OCI-LY3 (cell line): ENCODE data around the gene WFDC5.

ENCODE experiments used
- H2AFZ ChIP-seq: fragments of 200-600, 300-600 bp; shearing (Covaris generic); 2 replicates; pipeline ENCODE4 v1.6.0; 2014; ENCODE audit warnings: antibody characterized with exemption, low read depth, low read length
- H3K27ac ChIP-seq: fragments of 200-600, 300-600 bp; sonication (generic); 2 replicates; pipeline ENCODE4 v1.5.1; 2014; ENCODE audit warnings: mild to moderate bottlenecking, low read length, moderate library complexity, mixed read lengths
- H3K27me3 ChIP-seq: fragments of 200-600, 300-600 bp; sonication (generic); 2 replicates; pipeline ENCODE4 v1.6.1; 2014; ENCODE audit warnings: low read depth, low read length, mixed read lengths
- H3K36me3 ChIP-seq: fragments of 200-600, 300-600 bp; sonication (generic); replicated peaks from 2 replicates; pipeline ENCODE3; 2014; ENCODE audit warnings: low read depth, low read length, mixed read lengths
- H3K4me1 ChIP-seq: fragments of 300-600, 200-600 bp; sonication (generic); 2 replicates; pipeline ENCODE4 v1.6.1; 2014; ENCODE audit warnings: low read length, mixed read lengths
- H3K4me2 ChIP-seq: fragments of 200-600, 300-600 bp; sonication (generic); 2 replicates; pipeline ENCODE4 v1.6.1; 2014; ENCODE audit warnings: low read length, mixed read lengths
- H3K4me3 ChIP-seq: fragments of 300-600, 200-600 bp; sonication (generic); 2 replicates; pipeline ENCODE4 v1.5.1; 2014; ENCODE audit warnings: antibody characterized with exemption, mild to moderate bottlenecking, low read length, moderate library complexity
- H3K79me2 ChIP-seq: fragments of 300-600, 200-600 bp; shearing (Covaris generic); 2 replicates; pipeline ENCODE4 v1.6.1; 2014; ENCODE audit warnings: mild to moderate bottlenecking, low read length, mixed read lengths
- H3K9ac ChIP-seq: fragments of 300-600, 200-600 bp; shearing (Covaris generic); 2 replicates; pipeline ENCODE4 v1.6.0; 2014; ENCODE audit warnings: mild to moderate bottlenecking, low read length, moderate library complexity
- H3K9me3 ChIP-seq: fragments of 200-600, 300-600 bp; shearing (Covaris generic); 2 replicates; pipeline ENCODE4 v1.6.1; 2014; ENCODE audit warnings: low read length, mixed read lengths; ENCODE audit not compliant: insufficient read depth
- H4K20me1 ChIP-seq: fragments of 200-600, 300-600 bp; sonication (generic); 2 replicates; pipeline ENCODE4 v1.6.1; 2016; ENCODE audit warnings: low read length, mixed read lengths; ENCODE audit not compliant: insufficient read depth
- CTCF ChIP-seq: fragments of 200-600, 300-600 bp; sonication (generic); IDR thresholded peaks from 2 replicates; pipeline ENCODE4 v1.5.1; 2014; ENCODE audit warnings: antibody characterized with exemption, low read length, low read depth
- EZH2phosphoT487 ChIP-seq: fragments of 200-600 bp; shearing (Covaris generic); IDR thresholded peaks from 2 replicates; pipeline ENCODE4 v1.6.1; 2018; ENCODE audit warnings: antibody characterized with exemption, mixed run types, low read depth

Gene WFDC5

DNA sequence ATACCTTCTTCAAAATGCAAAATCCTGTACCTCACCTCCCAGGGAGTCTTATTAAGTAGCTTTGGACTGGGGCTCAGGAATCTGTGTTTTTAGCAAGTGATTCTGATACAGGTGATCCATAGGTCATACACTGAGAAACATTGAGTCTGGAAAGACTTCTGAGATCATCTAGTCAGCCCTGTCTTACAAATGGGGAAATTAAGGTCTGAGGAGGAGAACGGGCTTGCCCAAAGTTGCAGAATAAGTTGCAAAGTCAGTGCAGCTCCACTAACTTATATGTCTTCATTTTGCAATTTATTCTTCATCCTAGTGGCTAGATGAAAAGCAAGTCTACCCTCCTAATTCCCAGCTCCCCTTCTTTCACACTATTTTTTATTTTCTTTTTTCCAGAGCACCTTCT lies 42.9 kb downstream of the WFDC5 start:
- Histone ChIP-seq H3K9me3 (no peaks in the 10 kb centered on the region), H3K27ac (no peak overlapping the region), H3K4me3 (no peak overlapping the region), H3K27me3 (no peaks in the 10 kb centered on the region), H3K9ac (no peak overlapping the region), H3K36me3 (peaks cover 93% of the 10 kb centered on the region), H3K4me1 (no peaks in the 10 kb centered on the region), H2AFZ (no peak overlapping the region), H3K4me2 (no peak overlapping the region), H3K79me2 (peaks cover 99% of the 10 kb centered on the region), H4K20me1 (peaks cover 95% of the 10 kb centered on the region)
- TF ChIP-seq CTCF (no peak), EZH2phosphoT487 (no peak)

- TF ChIP-seq CTCF (no peak), EZH2phosphoT487 (no peak)
- H3K9ac ChIP-seq, result no peak overlapping the region
- H3K4me2 ChIP-seq, result no peak overlapping the region
- no peaks in the 10 kb centered on the region for H3K4me1 ChIP-seq
- peaks cover 95% of the 10 kb centered on the region for H4K20me1 ChIP-seq
- peaks cover 93% of the 10 kb centered on the region for H3K36me3 ChIP-seq
- H2AFZ ChIP-seq, result no peak overlapping the region
- no peak overlapping the region for H3K4me3 ChIP-seq
- H3K27me3 ChIP-seq, result no peaks in the 10 kb centered on the region
- peaks cover 99% of the 10 kb centered on the region for H3K79me2 ChIP-seq
- no peaks in the 10 kb centered on the region for H3K9me3 ChIP-seq
- H3K27ac ChIP-seq, result no peak overlapping the region
Measured at GRCh38 chr20:45070932-45071632, 43.9 kb downstream of the WFDC5 start.

- Histone ChIP-seq H3K79me2 (peaks cover 100% of the 10 kb centered on the region), H3K27me3 (no peaks in the 10 kb centered on the region), H3K27ac (no peak overlapping the region), H3K4me1 (no peaks in the 10 kb centered on the region), H4K20me1 (peaks cover 97% of the 10 kb centered on the region), H3K9ac (no peak overlapping the region), H3K9me3 (no peaks in the 10 kb centered on the region), H2AFZ (no peak overlapping the region), H3K4me2 (no peak overlapping the region), H3K4me3 (no peak overlapping the region), H3K36me3 (peaks cover 88% of the 10 kb centered on the region)
- no peak for TF ChIP-seq CTCF
- no peak for TF ChIP-seq EZH2phosphoT487
Measured at GRCh38 chr20:45069261-45069660, 45.7 kb downstream of the WFDC5 start.

- peaks cover 99% of the 10 kb centered on the region for H3K79me2 ChIP-seq
Measured at GRCh38 chr20:45067558-45067957, 47.4 kb downstream of the WFDC5 start.

More at GRCh38 chr20:45067558-45067957, 47.4 kb downstream of the WFDC5 start:
- Histone ChIP-seq H3K4me2 (no peak overlapping the region), H3K27ac (no peak overlapping the region), H3K9ac (no peak overlapping the region), H3K4me3 (no peak overlapping the region), H4K20me1 (peaks cover 91% of the 10 kb centered on the region), H2AFZ (no peak overlapping the region), H3K27me3 (no peaks in the 10 kb centered on the region), H3K9me3 (no peaks in the 10 kb centered on the region), H3K4me1 (peaks cover 5% of the 10 kb centered on the region; the same call in 1 of the 2 replicates), H3K36me3 (peaks cover 78% of the 10 kb centered on the region)
- TF ChIP-seq EZH2phosphoT487 (no peak), CTCF (no peak)
